Right lung (tissue), 5 donors: ENCODE measurements around the gene CALM1. TPM values are rescaled to one million over a fixed set of nuclear protein-coding genes. Genes with fewer than 3 reads are reported as not detected.

ENCODE experiments used
- DNase-seq, 2 donors: peaks; one replicate each; pipeline ENCODE4 v3.0.0-alpha.2; 2013
- polyA plus RNA-seq, 5 donors: library from polyadenylated mRNA; unstranded; fragments of 120-200 nt; gene quantifications; one replicate each; pipeline versions ENCODE4 v1.2.1 to v1.2.3, GENCODE V29; 2013; ENCODE audit warnings: inconsistent platforms in 1 of 5, low replicate concordance in 1 of 5; ENCODE audit not compliant: insufficient read length in 5 of 5, insufficient read depth in 1 of 5

The CALM1 gene
- polyA plus RNA-seq, 5 donors: 610 to 872 (median 646) TPM

- no peak for DNase-seq
Measured at GRCh38 chr14:90440021-90440451, 43.2 kb downstream of the CALM1 start.

DNA sequence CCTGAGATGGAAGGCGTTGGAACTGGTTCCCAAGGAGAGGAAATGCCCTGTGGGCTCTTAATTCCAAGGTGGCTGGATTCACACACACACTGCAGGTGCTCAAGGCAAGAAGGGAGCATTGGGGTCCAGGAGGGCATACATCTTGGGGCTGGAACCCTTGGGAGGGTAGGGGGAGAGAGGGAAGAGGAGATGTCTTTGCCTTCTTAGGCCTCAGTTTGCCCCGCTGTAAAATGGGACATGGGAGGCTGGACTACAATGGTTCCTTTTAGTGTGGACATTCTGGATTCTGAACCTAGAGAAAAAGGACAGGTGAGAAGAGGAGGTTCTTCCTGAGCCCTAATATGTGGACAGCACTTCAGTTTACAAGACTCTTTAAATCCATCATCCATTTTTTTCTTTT lies 43.8 kb downstream of the CALM1 start:
- no peak for DNase-seq

GRCh38 chr14:90442388-90442787 lies 45.6 kb downstream of the CALM1 start:
- DNase-seq: no peak

DNA sequence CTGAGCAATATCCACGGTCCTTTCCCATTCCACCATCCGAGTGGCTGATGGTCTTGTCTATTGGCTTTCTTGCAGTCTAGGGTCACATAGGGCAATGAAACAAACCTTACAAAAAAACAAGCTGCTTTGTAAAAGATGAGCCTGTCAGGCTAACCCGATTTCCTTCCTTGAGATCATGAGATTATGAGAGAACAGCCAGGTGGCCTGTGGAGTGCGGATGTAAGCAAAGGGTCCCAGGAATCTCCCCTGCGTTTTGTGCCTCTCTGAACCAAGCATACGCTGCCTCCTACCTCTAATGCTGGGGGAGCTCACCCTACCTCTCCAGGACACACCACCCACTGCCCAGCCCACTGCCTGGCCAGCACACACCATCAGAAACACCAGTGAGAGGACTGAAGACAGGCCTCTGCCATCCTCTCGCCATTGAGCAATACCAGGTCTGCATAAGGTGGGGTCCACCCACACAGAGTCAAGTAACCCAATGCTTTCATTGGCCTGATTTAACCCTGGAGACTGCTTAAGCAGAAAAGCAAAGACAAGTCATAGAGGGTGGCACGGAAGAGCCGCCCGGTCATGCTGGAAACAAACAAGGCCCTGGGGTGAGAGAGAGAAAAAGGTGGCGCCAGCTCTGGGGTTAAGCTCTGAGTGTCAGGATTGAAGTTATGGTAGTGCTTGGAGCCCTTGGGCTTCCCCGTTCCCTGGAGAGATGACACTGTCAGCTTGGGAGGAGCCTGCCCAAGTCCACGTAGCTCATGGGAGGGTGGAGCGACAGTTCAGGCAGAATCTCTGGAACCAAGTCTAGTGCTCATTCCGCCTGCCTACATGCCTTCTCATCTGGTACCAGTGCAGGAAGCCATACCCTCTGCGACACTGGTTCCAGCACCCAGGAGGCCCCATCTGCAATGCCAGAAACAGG lies 46.6 kb downstream of the CALM1 start:
- DNase-seq: no peak

DNA sequence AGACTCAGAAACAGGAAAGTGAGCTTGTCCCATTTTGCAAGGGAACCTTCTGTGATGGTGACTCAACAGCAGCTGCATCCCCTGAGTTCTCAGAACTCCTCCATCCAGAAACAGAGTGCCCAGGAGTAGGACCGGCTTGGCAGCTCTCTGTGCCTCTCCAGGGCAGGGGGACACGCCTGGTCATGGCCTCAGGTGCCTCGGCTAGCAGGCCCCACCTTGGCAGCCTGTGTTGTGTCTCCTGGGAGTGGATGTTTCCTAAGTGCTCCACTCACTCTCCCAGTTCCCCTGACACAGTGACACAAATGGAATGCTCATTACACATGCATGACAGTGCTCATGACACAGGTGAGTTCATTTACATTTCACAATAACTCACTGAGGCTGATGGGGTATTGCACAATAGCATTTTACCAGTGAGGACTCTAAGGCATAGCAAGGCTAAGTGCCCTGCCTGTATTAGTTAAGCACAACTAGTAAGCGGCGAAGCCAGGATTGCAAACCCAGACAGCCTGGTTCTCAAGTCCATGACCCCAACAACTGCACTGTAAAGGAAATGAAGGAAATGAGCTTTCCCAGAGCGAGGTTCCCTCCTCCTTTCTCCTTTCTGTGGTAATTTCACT lies 47.4 kb downstream of the CALM1 start:
- DNase-seq: peak; percentile 42 to 52

- DNase-seq: no peak
Measured at GRCh38 chr14:90445011-90445410, 48.2 kb downstream of the CALM1 start.

DNA sequence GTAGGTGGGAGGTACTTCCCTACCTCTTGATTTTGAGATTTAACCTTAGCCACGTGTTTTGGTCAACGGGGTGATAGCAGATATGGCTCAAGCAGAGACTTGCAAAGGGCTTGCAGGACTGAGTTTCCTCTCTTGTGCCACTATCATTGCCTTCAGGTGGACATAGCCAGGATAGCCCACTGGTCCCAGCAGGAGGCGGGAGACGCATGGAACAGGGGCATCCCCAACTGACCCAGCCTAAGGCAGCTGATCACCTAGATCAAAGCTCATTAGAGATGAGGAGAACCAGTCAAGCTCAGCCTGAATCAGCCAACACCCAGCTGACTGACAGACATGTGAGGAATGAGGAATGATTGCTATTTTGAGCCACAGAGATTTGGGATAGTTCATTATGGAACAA lies 49.6 kb downstream of the CALM1 start:
- DNase-seq: no peak

- DNase-seq: no peak
Measured at GRCh38 chr14:90447720-90448497, 51.1 kb downstream of the CALM1 start.

DNA sequence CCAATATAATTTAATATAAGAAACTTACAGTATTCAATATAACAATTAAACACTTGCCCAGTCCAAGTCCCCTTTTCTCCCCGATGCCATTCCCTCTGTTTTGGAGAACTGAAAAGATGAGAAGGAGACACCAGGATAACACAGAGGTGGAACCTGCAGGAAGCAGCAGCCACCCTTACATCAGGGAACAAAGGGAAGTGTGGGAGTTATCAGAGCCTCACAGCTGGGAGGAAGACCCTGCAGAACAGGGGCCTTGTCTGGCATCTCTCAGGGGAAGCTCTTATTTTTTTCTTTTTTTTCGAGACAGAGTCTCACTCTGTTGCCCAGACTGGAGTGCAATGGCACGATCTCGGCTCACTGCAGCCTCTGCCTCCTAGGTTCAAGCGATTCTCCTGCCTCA lies 52.6 kb downstream of the CALM1 start:
- DNase-seq: no peak

GRCh38 chr14:90450151-90450550 lies 53.3 kb downstream of the CALM1 start:
- DNase-seq: no peak

- DNase-seq: no peak
Measured at GRCh38 chr14:90450667-90451066, 53.8 kb downstream of the CALM1 start.

DNA sequence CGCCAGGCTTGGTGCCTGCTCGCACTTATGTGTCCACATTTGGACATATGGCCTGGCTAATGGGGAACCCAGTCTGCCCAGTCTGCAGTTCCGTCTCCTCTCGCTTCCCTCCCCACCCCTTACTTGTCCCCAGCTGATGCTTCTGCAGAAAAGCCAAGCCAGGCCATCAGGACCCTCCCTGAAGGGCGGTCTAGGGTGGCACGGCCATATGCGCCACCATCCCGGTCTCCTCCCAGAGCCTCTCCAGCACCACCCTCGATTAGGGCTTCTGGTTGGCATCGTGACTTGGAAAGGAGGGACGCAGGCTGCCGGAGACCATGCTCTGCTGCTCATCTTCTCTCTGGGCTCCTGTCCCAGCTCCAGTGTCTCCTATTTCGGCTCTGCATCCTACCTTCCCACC lies 54.6 kb downstream of the CALM1 start:
- no peak for DNase-seq

DNA sequence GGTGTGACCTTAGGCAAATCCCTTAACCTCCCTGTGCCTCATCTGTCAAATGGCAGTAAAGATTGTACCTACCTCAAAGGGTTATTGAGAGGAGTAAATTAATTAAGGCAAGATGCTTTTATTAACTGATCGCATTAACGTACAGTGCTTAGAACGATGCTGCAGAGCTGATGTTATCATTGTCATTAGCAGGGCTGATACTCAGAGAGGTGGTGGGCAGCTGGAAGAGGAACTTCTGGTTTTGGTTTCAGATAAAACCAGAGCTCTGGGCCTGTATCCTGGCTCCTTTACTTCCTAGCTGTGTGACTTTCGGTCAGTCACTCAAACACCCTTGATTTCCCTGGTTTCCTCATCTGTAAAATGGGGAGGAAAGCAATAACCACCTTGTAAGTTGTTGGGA lies 55.1 kb downstream of the CALM1 start:
- DNase-seq: no peak

DNA sequence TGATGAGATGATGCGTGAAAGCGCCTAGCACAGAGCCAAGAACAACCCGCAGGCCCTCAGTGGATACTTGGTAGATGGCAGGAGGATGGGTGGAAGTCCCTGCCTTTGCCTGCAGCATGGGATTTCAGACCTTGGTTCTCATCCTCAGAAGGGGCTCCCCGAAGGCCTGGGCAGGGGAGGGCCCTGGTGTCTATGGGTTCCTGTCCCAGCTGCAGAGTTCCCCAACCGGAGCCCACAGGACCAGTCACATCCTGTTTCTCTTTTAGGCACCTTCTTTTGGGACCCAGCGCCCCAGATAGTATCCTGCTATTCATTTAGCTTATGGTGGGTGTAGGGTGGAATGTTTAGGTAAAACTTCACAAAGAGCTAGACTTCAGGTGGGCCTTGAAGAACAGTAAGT lies 55.5 kb downstream of the CALM1 start:
- no peak for DNase-seq

GRCh38 chr14:90453401-90453951 lies 56.6 kb downstream of the CALM1 start:
- peak; percentile 62 to 77 for DNase-seq

GRCh38 chr14:90454041-90455000 lies 57.5 kb downstream of the CALM1 start:
- DNase-seq: peak; percentile 67 to 69

- peak in 1 of 2 donors; percentile 22 for DNase-seq
Measured at GRCh38 chr14:90455100-90455571, 58.3 kb downstream of the CALM1 start.

DNA sequence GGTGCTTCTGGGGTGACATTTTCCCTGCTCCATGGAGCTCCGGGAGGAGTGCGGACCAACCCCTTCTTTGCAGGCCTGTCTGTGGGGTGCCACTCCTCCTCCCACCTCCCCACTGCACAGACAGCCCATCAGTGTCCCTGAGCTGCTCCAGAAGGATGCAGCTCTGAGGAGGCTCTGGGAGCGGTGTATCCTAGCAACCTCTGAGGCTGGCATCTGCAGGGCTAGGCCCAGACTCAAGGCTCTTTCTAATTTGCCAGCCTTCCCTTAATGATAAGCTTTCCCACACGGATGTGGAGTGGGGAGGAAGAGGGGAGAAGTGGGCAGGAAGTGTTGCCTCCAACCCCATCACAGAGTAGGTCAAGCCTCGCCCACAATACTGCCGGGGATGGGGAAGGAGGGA lies 59.7 kb downstream of the CALM1 start:
- DNase-seq: no peak

DNA sequence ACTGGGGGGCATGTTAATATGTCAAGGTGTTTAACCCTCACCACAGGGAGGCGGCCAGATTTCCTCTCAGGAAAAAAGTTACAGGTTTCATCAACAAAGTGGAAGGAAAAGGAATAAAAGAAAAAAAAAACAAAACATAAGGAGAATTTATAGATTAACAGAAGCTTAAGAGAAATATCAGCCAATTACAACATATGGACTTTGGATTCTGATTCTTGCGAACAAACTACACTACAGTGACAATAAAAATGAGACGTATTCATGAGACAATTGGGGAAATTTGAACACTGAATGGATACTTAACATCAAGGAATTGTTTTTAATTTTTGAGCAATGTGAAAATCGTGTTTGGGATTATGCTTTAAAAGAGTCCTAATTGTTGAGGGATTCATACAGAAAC lies 60.4 kb downstream of the CALM1 start:
- DNase-seq: no peak
